Measurements from ENCODE around the gene ERBB4.

DNA sequence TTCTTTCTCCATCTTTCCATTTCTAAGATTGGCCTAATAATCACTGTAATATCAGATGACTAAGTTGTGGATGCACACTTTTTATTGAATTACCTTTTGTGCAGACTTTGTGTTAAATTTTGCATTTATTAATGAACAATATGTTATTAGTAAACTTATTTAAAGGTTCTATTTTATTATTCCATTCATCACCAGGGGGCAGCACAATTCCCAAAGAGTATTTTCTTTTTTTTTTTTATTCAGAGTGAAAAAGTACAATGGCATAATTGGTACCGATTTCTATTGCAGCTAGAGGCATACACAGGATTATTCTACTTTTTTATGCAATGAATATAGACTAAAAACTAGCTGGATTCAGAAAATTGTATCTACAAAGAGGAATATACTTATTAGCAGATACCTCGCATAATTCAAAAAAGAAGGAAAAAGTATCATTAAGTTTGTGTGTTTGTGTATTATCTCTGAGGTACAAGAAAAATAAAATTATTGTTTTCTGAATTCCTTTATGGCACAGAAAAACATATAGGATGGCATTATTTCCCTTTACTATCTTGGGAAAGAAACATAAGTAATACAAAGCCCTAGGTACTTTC, 390.6 kb downstream of the ERBB4 start:
- no peak for TF ChIP-seq RB1 (IDR thresholded peaks at IDR 0.05; ENCODE audit: borderline replicate concordance)
- TF ChIP-seq, protein P1, sequence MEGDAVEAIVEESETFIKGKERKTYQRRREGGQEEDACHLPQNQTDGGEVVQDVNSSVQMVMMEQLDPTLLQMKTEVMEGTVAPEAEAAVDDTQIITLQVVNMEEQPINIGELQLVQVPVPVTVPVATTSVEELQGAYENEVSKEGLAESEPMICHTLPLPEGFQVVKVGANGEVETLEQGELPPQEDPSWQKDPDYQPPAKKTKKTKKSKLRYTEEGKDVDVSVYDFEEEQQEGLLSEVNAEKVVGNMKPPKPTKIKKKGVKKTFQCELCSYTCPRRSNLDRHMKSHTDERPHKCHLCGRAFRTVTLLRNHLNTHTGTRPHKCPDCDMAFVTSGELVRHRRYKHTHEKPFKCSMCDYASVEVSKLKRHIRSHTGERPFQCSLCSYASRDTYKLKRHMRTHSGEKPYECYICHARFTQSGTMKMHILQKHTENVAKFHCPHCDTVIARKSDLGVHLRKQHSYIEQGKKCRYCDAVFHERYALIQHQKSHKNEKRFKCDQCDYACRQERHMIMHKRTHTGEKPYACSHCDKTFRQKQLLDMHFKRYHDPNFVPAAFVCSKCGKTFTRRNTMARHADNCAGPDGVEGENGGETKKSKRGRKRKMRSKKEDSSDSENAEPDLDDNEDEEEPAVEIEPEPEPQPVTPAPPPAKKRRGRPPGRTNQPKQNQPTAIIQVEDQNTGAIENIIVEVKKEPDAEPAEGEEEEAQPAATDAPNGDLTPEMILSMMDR (IDR thresholded peaks at IDR 0.05 in 2 of 3, conservative IDR thresholded peaks at IDR 0.05 in 1 of 3; ENCODE audit: control insufficient read depth in 2 of 3, extremely low read depth in 1 of 3, insufficient read depth in 1 of 3, low read depth in 3 of 3, low read length in 3 of 3): peak in 1 of 3 experiments; percentile 25; a peak in 2 of 6 replicates
- TF ChIP-seq, protein P2, sequence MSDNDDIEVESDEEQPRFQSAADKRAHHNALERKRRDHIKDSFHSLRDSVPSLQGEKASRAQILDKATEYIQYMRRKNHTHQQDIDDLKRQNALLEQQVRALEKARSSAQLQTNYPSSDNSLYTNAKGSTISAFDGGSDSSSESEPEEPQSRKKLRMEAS (IDR thresholded peaks at IDR 0.05; ENCODE audit: low read depth, low read length): no peak
- TF ChIP-seq EP300 (IDR thresholded peaks at IDR 0.05; ENCODE audit: borderline replicate concordance in 1 of 2, control insufficient read depth in 1 of 2, low read depth in 2 of 2, low read length in 2 of 2): no peak
- no peak for TF ChIP-seq SIN3A (IDR thresholded peaks at IDR 0.05; ENCODE audit: low read depth, low read length)
- TF ChIP-seq SMC3 (IDR thresholded peaks at IDR 0.05; ENCODE audit: borderline replicate concordance, low read length): peak; percentile 42; the same call in 1 of the 2 replicates
- no peak for TF ChIP-seq ZSCAN29 (IDR thresholded peaks at IDR 0.05)
- TF ChIP-seq POLR2AphosphoS5 (IDR thresholded peaks at IDR 0.05; ENCODE audit: low read length): no peak
- TF ChIP-seq, protein P3, sequence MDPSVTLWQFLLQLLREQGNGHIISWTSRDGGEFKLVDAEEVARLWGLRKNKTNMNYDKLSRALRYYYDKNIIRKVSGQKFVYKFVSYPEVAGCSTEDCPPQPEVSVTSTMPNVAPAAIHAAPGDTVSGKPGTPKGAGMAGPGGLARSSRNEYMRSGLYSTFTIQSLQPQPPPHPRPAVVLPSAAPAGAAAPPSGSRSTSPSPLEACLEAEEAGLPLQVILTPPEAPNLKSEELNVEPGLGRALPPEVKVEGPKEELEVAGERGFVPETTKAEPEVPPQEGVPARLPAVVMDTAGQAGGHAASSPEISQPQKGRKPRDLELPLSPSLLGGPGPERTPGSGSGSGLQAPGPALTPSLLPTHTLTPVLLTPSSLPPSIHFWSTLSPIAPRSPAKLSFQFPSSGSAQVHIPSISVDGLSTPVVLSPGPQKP (IDR thresholded peaks at IDR 0.05; ENCODE audit: low read depth, low read length): no peak
